HEK293 (cell line): ENCODE results near the gene EEF1AKMT2.
A peak's percentile ranks its signal among the peaks of the same experiment; 100 is the strongest.

Experiments
- CTCF ChIA-PET: fragments of 350-600 bp; formaldehyde crosslinking; extraction: SDS; loops from one replicate; lab custom pipeline; 2021; ENCODE audit warnings: antibody characterized with exemption; lab: Yijun Ruan, JAX
- POLR2A ChIA-PET: fragments of 300-600 bp; formaldehyde crosslinking; extraction: SDS; loops from one replicate; lab custom pipeline; 2020; ENCODE audit warnings: antibody characterized with exemption, inconsistent platforms; lab: Yijun Ruan, JAX
- H3K27ac ChIP-seq: fragments of 200-500 bp; sonication (Bioruptor generic); 2 replicates; pipeline ENCODE4 v1.5.1; 2014; ENCODE audit warnings: low read depth, low read length, control low read depth, inconsistent platforms; ENCODE audit errors: extremely low read depth
- H3K36me3 ChIP-seq, 2 experiments: fragments of 200-500 bp in 1 of 2; sonication (Bioruptor generic) in 1 of 2; 1 replicate in 1 of 2; 2 replicates in 1 of 2; pipeline ENCODE4 v1.5.1; 2014 to 2017; ENCODE audit warnings: inconsistent platforms in 2 of 2, low read length in 2 of 2; ENCODE audit not compliant: control insufficient read depth in 2 of 2, insufficient read depth in 1 of 2
- H3K4me1 ChIP-seq: fragments of 200-500 bp; sonication (Bioruptor generic); 2 replicates; pipeline ENCODE4 v1.5.1; 2014; ENCODE audit warnings: mild to moderate bottlenecking, low read length, inconsistent platforms; ENCODE audit not compliant: control insufficient read depth, insufficient read depth
- H3K4me3 ChIP-seq: 2 replicates; pipeline ENCODE4 v1.5.1; 2011; ENCODE audit warnings: low read depth, mild to moderate bottlenecking, control low read depth, low read length, moderate library complexity
- H3K9me3 ChIP-seq: fragments of 200-500 bp; sonication (Bioruptor generic); 2 replicates; pipeline ENCODE4 v1.5.1; 2014; ENCODE audit warnings: low read depth, low read length, inconsistent platforms; ENCODE audit not compliant: control insufficient read depth, insufficient read depth
- MYNN ChIP-seq: fragments of 450-650 bp; formaldehyde crosslinking; IDR thresholded peaks from 2 replicates; pipeline ENCODE4 v1.5.1; 2016; ENCODE audit warnings: missing biosample characterization, missing genetic modification characterization, borderline replicate concordance
- SP3 ChIP-seq: fragments of 450-650 bp; formaldehyde crosslinking; IDR thresholded peaks from 2 replicates; pipeline ENCODE4 v1.5.1; 2016; ENCODE audit warnings: missing biosample characterization, missing genetic modification characterization
- YY1 ChIP-seq: fragments of 450-650 bp; formaldehyde crosslinking; IDR thresholded peaks from 2 replicates; pipeline ENCODE4 v1.5.1; 2018; ENCODE audit warnings: missing biosample characterization, missing genetic modification characterization
- ZBTB48 ChIP-seq: fragments of 450-650 bp; formaldehyde crosslinking; IDR thresholded peaks from 2 replicates; pipeline ENCODE4 v1.5.1; 2016; ENCODE audit warnings: missing biosample characterization, missing genetic modification characterization
- ZFHX2 ChIP-seq: fragments of 450-650 bp; formaldehyde crosslinking; conservative IDR thresholded peaks from 2 replicates; pipeline ENCODE4 v1.5.1; 2016; ENCODE audit warnings: missing biosample characterization, missing genetic modification characterization
- ZNF157 ChIP-seq: fragments of 450-650 bp; formaldehyde crosslinking; IDR thresholded peaks from 2 replicates; pipeline ENCODE4 v1.5.1; 2016; ENCODE audit warnings: missing biosample characterization, missing genetic modification characterization
- ZNF169 ChIP-seq: fragments of 450-650 bp; formaldehyde crosslinking; IDR thresholded peaks from 2 replicates; pipeline ENCODE4 v1.5.1; 2016; ENCODE audit warnings: missing biosample characterization, missing genetic modification characterization
- ZNF184 ChIP-seq: fragments of 450-650 bp; IDR thresholded peaks from 2 replicates; pipeline ENCODE4 v1.5.1; 2018; ENCODE audit warnings: missing biosample characterization, mild to moderate bottlenecking, missing genetic modification characterization
- ZNF335 ChIP-seq: fragments of 450-650 bp; formaldehyde crosslinking; conservative IDR thresholded peaks from 2 replicates; pipeline ENCODE4 v1.5.1; 2016; ENCODE audit warnings: missing biosample characterization, missing genetic modification characterization
- ZNF350 ChIP-seq: fragments of 450-650 bp; formaldehyde crosslinking; IDR thresholded peaks from 2 replicates; pipeline ENCODE4 v1.5.0; 2017; ENCODE audit warnings: missing biosample characterization, mild to moderate bottlenecking, missing genetic modification characterization
- ZNF354C ChIP-seq: fragments of 450-650 bp; formaldehyde crosslinking; IDR thresholded peaks from 2 replicates; pipeline ENCODE4 v1.5.1; 2016; ENCODE audit warnings: missing biosample characterization, missing genetic modification characterization, low read depth, borderline replicate concordance
- ZNF626 ChIP-seq: fragments of 450-650 bp; sonication (Bioruptor Pico); formaldehyde crosslinking; IDR thresholded peaks from 2 replicates; pipeline ENCODE4 v1.5.1; 2018; ENCODE audit warnings: missing biosample characterization, missing genetic modification characterization, inconsistent platforms
- ZNF654 ChIP-seq: fragments of 450-650 bp; formaldehyde crosslinking; IDR thresholded peaks from 2 replicates; pipeline ENCODE4 v1.5.1; 2016; ENCODE audit warnings: low read depth, missing biosample characterization, missing genetic modification characterization
- ZNF768 ChIP-seq: fragments of 450-650 bp; formaldehyde crosslinking; IDR thresholded peaks from 2 replicates; pipeline ENCODE4 v1.5.1; 2018; ENCODE audit warnings: missing biosample characterization, mild to moderate bottlenecking, missing genetic modification characterization
- ZNF843 ChIP-seq: fragments of 450-650 bp; formaldehyde crosslinking; IDR thresholded peaks from 2 replicates; pipeline ENCODE4 v1.5.1; 2016; ENCODE audit warnings: missing biosample characterization, missing genetic modification characterization
- ZSCAN16 ChIP-seq: fragments of 450-650 bp; formaldehyde crosslinking; IDR thresholded peaks from 2 replicates; pipeline ENCODE4 v1.5.1; 2016; ENCODE audit warnings: missing biosample characterization, missing genetic modification characterization
- TF ChIP-seq, protein P1 (sequence below): fragments of 450-650 bp; formaldehyde crosslinking; IDR thresholded peaks from 2 replicates; pipeline ENCODE4 v1.5.1; 2016; ENCODE audit warnings: missing biosample characterization, missing genetic modification characterization
- TF ChIP-seq, protein P2 (sequence below): fragments of 450-650 bp; formaldehyde crosslinking; IDR thresholded peaks from 2 replicates; pipeline ENCODE4 v1.5.1; 2017; ENCODE audit warnings: missing biosample characterization, missing genetic modification characterization

Gene EEF1AKMT2

DNA sequence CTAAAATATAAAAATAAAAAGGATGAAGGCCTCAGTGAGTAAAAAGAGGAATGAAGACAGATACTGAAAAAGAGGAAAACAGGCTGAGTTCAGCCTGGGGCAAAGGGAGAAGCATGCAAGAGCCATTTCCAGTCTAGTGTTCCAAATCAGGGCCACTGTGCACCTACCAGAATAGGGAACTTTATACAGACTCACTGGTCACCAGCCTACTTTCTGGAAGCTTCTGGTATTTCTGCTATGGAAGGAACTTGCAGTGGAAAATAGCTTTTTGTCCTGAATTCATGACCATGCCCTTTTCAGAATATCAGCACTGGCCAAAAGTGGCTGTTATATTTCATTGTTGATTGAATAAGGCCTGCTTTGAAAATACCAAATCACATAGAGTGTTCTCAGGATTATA is 38.8 kb upstream of the EEF1AKMT2 start:
- no peaks in the 10 kb centered on the region for H3K9me3 ChIP-seq
- no peaks in the 10 kb centered on the region for H3K4me1 ChIP-seq
- ChIA-PET CTCF (interaction anchor here (0.7 to 2.1 kb wide), 5 partner anchors 10 to 301 kb away, joined by 3 to 6 read pairs (median 3); no protein-coding TSS in a partner anchor), POLR2A (interaction anchor here (1.2 kb wide), 1 partner anchor 39 kb away, joined by 3 read pairs; the partner anchor contains the start of gene EEF1AKMT2)
- TF ChIP-seq ZNF169 (tag by site-specific recombination) (no peak), ZBTB48 (tag by site-specific recombination) (no peak), SP3 (no peak), ZNF157 (tag by site-specific recombination) (no peak), ZNF350 (tag by site-specific recombination) (no peak), ZNF335 (no peak), ZNF184 (tag by site-specific recombination) (no peak)
- TF ChIP-seq, protein P1, sequence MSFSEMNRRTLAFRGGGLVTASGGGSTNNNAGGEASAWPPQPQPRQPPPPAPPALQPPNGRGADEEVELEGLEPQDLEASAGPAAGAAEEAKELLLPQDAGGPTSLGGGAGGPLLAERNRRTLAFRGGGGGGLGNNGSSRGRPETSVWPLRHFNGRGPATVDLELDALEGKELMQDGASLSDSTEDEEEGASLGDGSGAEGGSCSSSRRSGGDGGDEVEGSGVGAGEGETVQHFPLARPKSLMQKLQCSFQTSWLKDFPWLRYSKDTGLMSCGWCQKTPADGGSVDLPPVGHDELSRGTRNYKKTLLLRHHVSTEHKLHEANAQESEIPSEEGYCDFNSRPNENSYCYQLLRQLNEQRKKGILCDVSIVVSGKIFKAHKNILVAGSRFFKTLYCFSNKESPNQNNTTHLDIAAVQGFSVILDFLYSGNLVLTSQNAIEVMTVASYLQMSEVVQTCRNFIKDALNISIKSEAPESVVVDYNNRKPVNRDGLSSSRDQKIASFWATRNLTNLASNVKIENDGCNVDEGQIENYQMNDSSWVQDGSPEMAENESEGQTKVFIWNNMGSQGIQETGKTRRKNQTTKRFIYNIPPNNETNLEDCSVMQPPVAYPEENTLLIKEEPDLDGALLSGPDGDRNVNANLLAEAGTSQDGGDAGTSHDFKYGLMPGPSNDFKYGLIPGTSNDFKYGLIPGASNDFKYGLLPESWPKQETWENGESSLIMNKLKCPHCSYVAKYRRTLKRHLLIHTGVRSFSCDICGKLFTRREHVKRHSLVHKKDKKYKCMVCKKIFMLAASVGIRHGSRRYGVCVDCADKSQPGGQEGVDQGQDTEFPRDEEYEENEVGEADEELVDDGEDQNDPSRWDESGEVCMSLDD (tag by site-specific recombination): no peak
- H3K4me3 ChIP-seq: no peak overlapping the region
- H3K36me3 ChIP-seq: peaks cover 66 to 83% of the 10 kb centered on the region in 2 experiments
- H3K27ac ChIP-seq: no peak overlapping the region

DNA sequence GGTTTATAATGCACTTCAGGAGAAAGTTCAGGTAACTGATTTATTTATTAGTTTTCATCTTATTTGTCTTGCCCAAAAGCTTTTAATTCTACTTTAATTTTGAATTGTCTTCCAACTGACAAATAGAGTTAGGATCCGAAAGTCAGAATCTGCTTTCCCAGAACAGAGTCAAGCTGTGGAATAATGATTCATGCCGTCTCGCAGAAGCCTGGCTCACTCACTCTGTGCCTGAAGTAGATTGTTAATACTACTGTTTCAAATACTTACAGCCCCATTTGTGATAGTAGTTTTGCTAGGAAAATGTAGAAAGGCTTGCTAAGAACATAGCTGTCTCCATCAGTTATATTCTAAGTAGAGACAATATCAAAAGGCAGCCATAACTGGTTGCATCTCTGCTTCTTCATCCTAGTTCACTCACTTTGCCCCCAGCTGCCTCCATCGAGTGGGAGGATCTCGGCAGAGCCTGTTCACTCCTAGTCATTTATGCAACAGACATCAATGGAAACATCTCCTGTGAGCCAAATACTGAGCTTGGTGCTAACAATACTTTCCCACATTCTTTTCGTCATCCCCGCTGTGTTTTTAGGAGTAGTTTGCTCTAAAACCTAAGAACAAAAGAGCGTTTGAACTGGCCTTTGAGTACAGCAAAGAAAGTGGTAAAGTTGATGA is 37.9 kb upstream of the EEF1AKMT2 start:
- H3K27ac ChIP-seq: no peak overlapping the region
- ChIA-PET CTCF (interaction anchor here (0.7 to 2.1 kb wide), 4 partner anchors 11 to 168 kb away, joined by 3 to 6 read pairs (median 3); no protein-coding TSS in a partner anchor), POLR2A (interaction anchor here (1.2 kb wide), 1 partner anchor 38 kb away, joined by 3 read pairs; the partner anchor contains the start of gene EEF1AKMT2)
- H3K4me1 ChIP-seq: no peaks in the 10 kb centered on the region
- no peak for TF ChIP-seq YY1 (tag by site-specific recombination)
- no peak for TF ChIP-seq ZNF626 (tag by site-specific recombination)
- TF ChIP-seq ZSCAN16 (tag by site-specific recombination): no peak
- TF ChIP-seq ZNF354C (tag by site-specific recombination): no peak
- TF ChIP-seq ZFHX2 (tag by site-specific recombination): no peak
- no peak for TF ChIP-seq ZNF843 (tag by site-specific recombination)
- no peak overlapping the region for H3K4me3 ChIP-seq
- no peaks in the 10 kb centered on the region for H3K9me3 ChIP-seq
- H3K36me3 ChIP-seq: peaks cover 60 to 74% of the 10 kb centered on the region in 2 experiments

DNA sequence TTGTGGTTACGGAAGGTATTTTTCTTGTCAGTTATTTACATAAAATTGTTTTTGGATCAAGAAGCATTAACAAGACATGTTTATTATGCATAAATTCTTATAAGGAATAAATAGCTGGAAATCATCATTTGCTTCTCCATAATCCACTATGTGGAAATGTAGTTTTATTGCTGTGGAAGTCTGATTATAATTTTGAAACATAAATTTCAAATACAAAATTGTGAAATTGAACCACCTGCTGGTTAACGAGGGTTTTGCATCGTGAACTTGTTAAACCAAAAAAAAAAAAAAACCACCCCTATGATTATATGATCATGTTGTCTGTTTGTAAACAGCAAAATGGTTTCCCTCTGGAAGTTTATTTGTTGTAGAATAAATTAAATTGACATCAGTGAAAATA is 35.8 kb upstream of the EEF1AKMT2 start:
- no peaks in the 10 kb centered on the region for H3K9me3 ChIP-seq
- H3K4me3 ChIP-seq: no peak overlapping the region
- H3K27ac ChIP-seq: no peak overlapping the region
- POLR2A ChIA-PET: no interaction called here
- TF ChIP-seq, protein P2, sequence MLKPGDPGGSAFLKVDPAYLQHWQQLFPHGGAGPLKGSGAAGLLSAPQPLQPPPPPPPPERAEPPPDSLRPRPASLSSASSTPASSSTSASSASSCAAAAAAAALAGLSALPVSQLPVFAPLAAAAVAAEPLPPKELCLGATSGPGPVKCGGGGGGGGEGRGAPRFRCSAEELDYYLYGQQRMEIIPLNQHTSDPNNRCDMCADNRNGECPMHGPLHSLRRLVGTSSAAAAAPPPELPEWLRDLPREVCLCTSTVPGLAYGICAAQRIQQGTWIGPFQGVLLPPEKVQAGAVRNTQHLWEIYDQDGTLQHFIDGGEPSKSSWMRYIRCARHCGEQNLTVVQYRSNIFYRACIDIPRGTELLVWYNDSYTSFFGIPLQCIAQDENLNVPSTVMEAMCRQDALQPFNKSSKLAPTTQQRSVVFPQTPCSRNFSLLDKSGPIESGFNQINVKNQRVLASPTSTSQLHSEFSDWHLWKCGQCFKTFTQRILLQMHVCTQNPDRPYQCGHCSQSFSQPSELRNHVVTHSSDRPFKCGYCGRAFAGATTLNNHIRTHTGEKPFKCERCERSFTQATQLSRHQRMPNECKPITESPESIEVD (tag by site-specific recombination): 0 out of 2 replicates have a peak, but pooled peaks have one; percentile 16
- TF ChIP-seq ZNF335 (no peak), MYNN (tag by site-specific recombination) (no peak), ZNF768 (tag by site-specific recombination) (no peak), ZNF654 (peak; percentile 40)
- H3K4me1 ChIP-seq: no peaks in the 10 kb centered on the region
- CTCF ChIA-PET: interaction anchor here (0.6 to 1.9 kb wide), 9 partner anchors 8 to 297 kb away, joined by 3 to 6 read pairs (median 4); no protein-coding TSS in a partner anchor
- peaks cover 49 to 60% of the 10 kb centered on the region in 2 experiments for H3K36me3 ChIP-seq
